Immature natural killer cell (primary cell): Measurements from ENCODE around the gene TAL1. TPM values are rescaled to one million over a fixed set of nuclear protein-coding genes. Genes with fewer than 3 reads are reported as not detected.

Experiments used
- DNase-seq, 3 donors: peaks; one replicate each; pipeline ENCODE4 v3.0.0; 2022; ENCODE audit warnings: mixed read lengths in 1 of 3
- H3K27ac Mint-ChIP-seq, 6 donors: one replicate each; pipeline ENCODE4 v1.8.0; 2020; ENCODE audit warnings: mixed read lengths in 6 of 6, mild to moderate bottlenecking in 5 of 6, inconsistent platforms in 4 of 6, moderate library complexity in 3 of 6
- H3K27me3 Mint-ChIP-seq, 3 donors: one replicate each; pipeline ENCODE4 v1.8.0; 2020 to 2021; ENCODE audit warnings: low read depth in 3 of 3, mild to moderate bottlenecking in 3 of 3, mixed read lengths in 3 of 3, moderate library complexity in 3 of 3, inconsistent platforms in 1 of 3
- H3K36me3 Mint-ChIP-seq, 3 donors: one replicate each; pipeline ENCODE4 v1.8.0; 2020; ENCODE audit warnings: mixed read lengths in 3 of 3, inconsistent platforms in 2 of 3, mild to moderate bottlenecking in 2 of 3
- H3K4me1 Mint-ChIP-seq, 2 donors: one replicate each; pipeline ENCODE4 v1.8.0; 2020; ENCODE audit warnings: inconsistent platforms in 2 of 2, mild to moderate bottlenecking in 2 of 2, mixed read lengths in 2 of 2, moderate library complexity in 1 of 2
- H3K4me3 Mint-ChIP-seq, 5 donors: one replicate each; pipeline ENCODE4 v1.8.0; 2020; ENCODE audit warnings: mild to moderate bottlenecking in 5 of 5, mixed read lengths in 5 of 5, inconsistent platforms in 3 of 5, moderate library complexity in 3 of 5
- H3K9me3 Mint-ChIP-seq, 6 donors: one replicate each; pipeline ENCODE4 v1.8.0; 2020; ENCODE audit warnings: mild to moderate bottlenecking in 6 of 6, mixed read lengths in 6 of 6, inconsistent platforms in 4 of 6, moderate library complexity in 3 of 6
- polyA plus RNA-seq, 3 donors: library from polyadenylated mRNA; unstranded; fragments of 300-500 nt; fragmentation: Illumina TruSeq; gene quantifications; one replicate each; pipeline ENCODE4 v1.2.3, GENCODE V29; 2021

TAL1 gene
- polyA plus RNA-seq, 3 donors from 2014 or later = 1.7 TPM; not detected in 2

DNA sequence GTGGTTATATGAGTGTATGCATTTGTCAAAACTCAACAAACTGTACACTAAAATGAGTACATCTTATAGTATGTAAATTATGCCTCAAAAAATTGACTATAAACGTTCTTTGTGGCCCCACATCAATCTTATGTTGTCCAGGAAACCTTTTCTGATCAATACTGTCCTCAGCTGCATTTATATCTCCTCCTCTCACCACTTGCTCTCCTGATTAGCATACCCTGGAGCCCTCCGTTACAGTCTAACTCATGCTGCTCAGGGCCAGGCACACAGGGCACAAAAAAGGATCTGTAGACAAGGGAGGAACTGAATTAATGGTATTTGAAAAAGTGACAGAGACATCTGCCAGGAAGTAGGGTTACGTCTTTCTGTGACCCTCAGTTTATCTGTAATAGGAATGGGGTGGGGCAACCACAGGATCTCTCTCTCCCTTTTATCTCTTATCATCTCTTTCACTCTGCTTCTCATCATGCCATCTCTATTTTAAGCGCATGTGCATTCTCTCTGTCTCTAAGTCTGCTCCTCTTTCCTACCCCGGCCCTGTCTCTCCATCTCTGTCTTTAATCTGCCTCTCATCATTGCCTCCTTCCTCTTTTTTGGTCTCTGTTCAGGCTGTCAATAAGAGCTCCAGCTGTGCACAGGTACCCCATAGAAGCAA is 7.0 kb upstream of the TAL1 start:
- Mint-ChIP-seq H3K4me1 (no peaks in the 10 kb centered on the region), H3K27me3 (peaks cover 5 to 9% (median 7%) of the 10 kb centered on the region in 3 donors), H3K36me3 (no peaks in the 10 kb centered on the region), H3K4me3 (no peak overlapping the region), H3K9me3 (no peaks in the 10 kb centered on the region), H3K27ac (no peak overlapping the region)
- no peak for DNase-seq

GRCh38 chr1:47235806-47236205 is 3.8 kb upstream of the TAL1 start:
- no peak for DNase-seq
- Mint-ChIP-seq H3K9me3 (no peaks in the 10 kb centered on the region), H3K4me3 (no peak overlapping the region), H3K4me1 (peaks cover 11 to 19% of the 10 kb centered on the region in 2 donors), H3K36me3 (no peaks in the 10 kb centered on the region), H3K27me3 (peaks cover 16 to 31% (median 23%) of the 10 kb centered on the region in 3 donors), H3K27ac (no peak overlapping the region)

GRCh38 chr1:47235241-47235681 is 3.2 kb upstream of the TAL1 start:
- peaks cover 22 to 32% (median 23%) of the 10 kb centered on the region in 3 donors for H3K27me3 Mint-ChIP-seq
- no peak overlapping the region for H3K27ac Mint-ChIP-seq
- peaks cover 17 to 24% of the 10 kb centered on the region in 2 donors for H3K4me1 Mint-ChIP-seq
- H3K36me3 Mint-ChIP-seq = no peaks in the 10 kb centered on the region
- H3K9me3 Mint-ChIP-seq = no peaks in the 10 kb centered on the region
- H3K4me3 Mint-ChIP-seq = no peak overlapping the region
- DNase-seq = no peak

DNA sequence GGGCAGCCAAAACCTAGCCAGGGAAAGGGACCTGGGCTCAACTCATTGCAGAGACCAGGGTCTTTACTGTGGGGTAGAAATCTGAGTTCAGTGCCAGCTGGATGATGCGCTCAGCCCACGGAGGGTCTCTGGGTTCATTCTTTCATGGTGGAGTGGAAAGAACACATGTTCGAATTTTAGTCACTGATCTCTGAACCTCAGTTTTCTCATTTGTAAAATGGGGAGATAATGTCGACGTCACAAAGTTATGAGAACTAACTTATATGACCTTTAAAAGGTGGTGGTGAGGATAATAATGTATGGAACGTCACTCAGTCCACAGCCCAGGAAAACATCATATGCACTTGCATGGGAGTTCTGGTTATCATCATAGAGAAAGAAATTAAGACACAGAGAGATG is 1.2 kb upstream of the TAL1 start:
- no peaks in the 10 kb centered on the region for H3K9me3 Mint-ChIP-seq
- peaks cover 20 to 38% (median 26%) of the 10 kb centered on the region in 3 donors for H3K27me3 Mint-ChIP-seq
- peaks cover 21 to 32% of the 10 kb centered on the region in 2 donors for H3K4me1 Mint-ChIP-seq
- H3K4me3 Mint-ChIP-seq = no peak overlapping the region
- no peak for DNase-seq
- H3K27ac Mint-ChIP-seq = no peak overlapping the region
- no peaks in the 10 kb centered on the region for H3K36me3 Mint-ChIP-seq

- H3K36me3 Mint-ChIP-seq = no peaks in the 10 kb centered on the region
- peaks cover 21 to 41% (median 32%) of the 10 kb centered on the region in 3 donors for H3K27me3 Mint-ChIP-seq
- no peaks in the 10 kb centered on the region for H3K9me3 Mint-ChIP-seq
- peak overlapping the region; percentile 71 to 80 (median 77) for H3K4me3 Mint-ChIP-seq
- H3K4me1 Mint-ChIP-seq = peaks cover 21 to 32% of the 10 kb centered on the region in 2 donors
- DNase-seq = peak; percentile 26
- H3K27ac Mint-ChIP-seq = peak overlapping the region in 1 of 6 donors; percentile 7
Measured at GRCh38 chr1:47231301-47232186, 481 bp downstream of the TAL1 start.

DNA sequence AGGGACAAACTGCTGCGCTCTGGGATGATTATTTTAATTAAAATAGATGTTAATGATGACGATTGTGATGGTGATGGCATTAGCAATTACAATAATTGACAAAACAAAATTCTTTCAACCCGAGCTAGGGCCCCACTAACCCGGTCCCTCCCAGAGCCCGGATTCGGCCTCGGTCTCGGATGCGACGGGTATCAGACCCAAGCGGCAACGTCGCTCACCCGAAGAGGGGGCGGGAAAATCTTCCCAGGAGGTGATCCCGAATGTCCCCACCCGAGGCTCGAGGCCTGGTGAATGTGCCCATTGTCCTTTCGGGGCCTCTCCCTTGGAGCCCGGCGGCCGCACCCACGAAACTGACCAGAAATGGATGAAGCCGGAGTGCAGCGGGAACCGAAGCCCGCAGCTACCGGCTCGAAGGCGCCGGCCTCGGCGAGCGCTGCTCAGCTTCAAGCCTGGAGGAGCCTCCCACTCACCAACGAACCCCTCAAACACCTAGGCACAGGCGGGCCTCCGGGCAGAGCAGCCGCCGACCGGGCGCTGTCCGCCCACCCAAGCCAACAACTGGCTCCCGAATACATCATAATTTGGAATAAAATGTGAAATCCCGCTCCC is 1.2 kb downstream of the TAL1 start:
- Mint-ChIP-seq H3K27me3 (peaks cover 21 to 46% (median 38%) of the 10 kb centered on the region in 3 donors), H3K36me3 (no peaks in the 10 kb centered on the region), H3K4me1 (peaks cover 23 to 34% of the 10 kb centered on the region in 2 donors), H3K4me3 (peak overlapping the region in 4 of 5 donors; percentile 9 to 15 (median 12)), H3K9me3 (no peaks in the 10 kb centered on the region), H3K27ac (no peak overlapping the region)
- DNase-seq = peak in 2 of 3 donors; percentile 21 to 26

GRCh38 chr1:47229886-47230691 is 1.9 kb downstream of the TAL1 start:
- DNase-seq = no peak
- Mint-ChIP-seq H3K4me3 (peak overlapping the region in 4 of 5 donors; percentile 9 to 35 (median 32)), H3K27me3 (peaks cover 21 to 46% (median 39%) of the 10 kb centered on the region in 3 donors), H3K9me3 (no peaks in the 10 kb centered on the region), H3K27ac (no peak overlapping the region), H3K4me1 (peaks cover 25 to 35% of the 10 kb centered on the region in 2 donors), H3K36me3 (no peaks in the 10 kb centered on the region)

DNA sequence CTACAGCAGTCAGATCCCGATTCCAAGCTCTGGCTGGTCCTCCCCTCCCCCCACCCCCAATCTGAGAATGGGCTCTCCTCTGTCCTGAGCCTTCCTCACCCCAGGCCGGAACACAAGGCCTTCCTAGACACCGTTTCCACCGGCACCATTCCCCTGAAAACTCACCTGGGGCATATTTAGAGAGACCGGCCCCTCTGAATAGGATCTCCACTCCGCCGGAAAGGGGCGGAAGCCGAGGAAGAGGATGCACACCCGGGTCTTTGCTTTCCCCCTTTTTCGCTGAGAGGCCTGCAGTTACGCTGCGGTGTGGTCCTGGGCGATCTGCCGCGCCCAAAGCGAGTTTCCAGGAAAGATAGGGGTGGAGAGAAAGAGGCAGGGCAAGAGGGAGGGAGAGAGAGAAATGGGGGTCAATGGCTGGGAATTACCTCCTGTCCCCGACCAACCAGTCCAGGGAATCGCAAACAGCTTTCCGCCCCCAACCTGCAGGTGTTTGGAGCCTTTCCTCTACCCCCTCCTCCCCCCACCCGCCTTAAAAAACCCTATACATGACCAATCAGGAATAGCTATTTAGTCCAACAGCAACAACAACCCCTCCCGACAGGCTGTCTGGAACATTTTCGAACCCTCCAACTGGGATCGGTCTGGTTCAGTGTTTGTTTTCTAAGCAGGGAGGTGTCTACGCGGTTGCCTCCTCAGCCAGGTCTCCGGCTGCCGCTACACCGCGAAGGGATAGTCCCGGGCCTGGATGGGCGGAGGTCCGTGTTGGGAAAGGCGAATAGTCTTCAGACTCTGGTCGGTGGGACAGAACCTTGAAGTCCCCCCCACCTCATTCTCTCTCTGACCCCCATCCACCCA is 2.8 kb downstream of the TAL1 start:
- H3K27ac Mint-ChIP-seq = no peak overlapping the region
- peak overlapping the region in 1 of 5 donors; percentile 35 for H3K4me3 Mint-ChIP-seq
- H3K9me3 Mint-ChIP-seq = no peaks in the 10 kb centered on the region
- no peaks in the 10 kb centered on the region for H3K36me3 Mint-ChIP-seq
- DNase-seq = no peak
- peaks cover 19 to 46% (median 39%) of the 10 kb centered on the region in 3 donors for H3K27me3 Mint-ChIP-seq
- peaks cover 25 to 35% of the 10 kb centered on the region in 2 donors for H3K4me1 Mint-ChIP-seq

GRCh38 chr1:47228644-47229030 is 3.4 kb downstream of the TAL1 start:
- H3K27me3 Mint-ChIP-seq = peaks cover 19 to 42% (median 37%) of the 10 kb centered on the region in 3 donors
- no peak overlapping the region for H3K27ac Mint-ChIP-seq
- H3K36me3 Mint-ChIP-seq = no peaks in the 10 kb centered on the region
- H3K4me1 Mint-ChIP-seq = peaks cover 25 to 35% of the 10 kb centered on the region in 2 donors
- no peak overlapping the region for H3K4me3 Mint-ChIP-seq
- no peak for DNase-seq
- no peaks in the 10 kb centered on the region for H3K9me3 Mint-ChIP-seq

GRCh38 chr1:47227341-47228232 is 4.4 kb downstream of the TAL1 start:
- peaks cover 24 to 33% of the 10 kb centered on the region in 2 donors for H3K4me1 Mint-ChIP-seq
- no peak overlapping the region for H3K27ac Mint-ChIP-seq
- DNase-seq = no peak
- H3K4me3 Mint-ChIP-seq = peak overlapping the region in 1 of 5 donors; percentile 27
- H3K27me3 Mint-ChIP-seq = peaks cover 16 to 33% (median 27%) of the 10 kb centered on the region in 3 donors
- no peaks in the 10 kb centered on the region for H3K9me3 Mint-ChIP-seq
- no peaks in the 10 kb centered on the region for H3K36me3 Mint-ChIP-seq

- Mint-ChIP-seq H3K9me3 (no peaks in the 10 kb centered on the region), H3K27ac (no peak overlapping the region), H3K36me3 (no peaks in the 10 kb centered on the region), H3K4me1 (peaks cover 22 to 27% of the 10 kb centered on the region in 2 donors), H3K4me3 (peak overlapping the region in 1 of 5 donors; percentile 27), H3K27me3 (peaks cover 16 to 30% (median 26%) of the 10 kb centered on the region in 3 donors)
- no peak for DNase-seq
Measured at GRCh38 chr1:47226839-47227215, 5.2 kb downstream of the TAL1 start.
